ENCODE results near the gene HES4.
"Not testable (repeated sequence)": the region's sequence is repeated elsewhere in the genome, so short reads cannot be mapped to it uniquely, and the experiment has no call there.

Gene HES4

GRCh38 chr1:1017397-1018320 lies 17.8 kb upstream of the HES4 start:
- not testable (repeated sequence) for DNase-seq

- DNase-seq, result no peak
Observed at GRCh38 chr1:1014799-1015681, 15.1 kb upstream of the HES4 start.

GRCh38 chr1:1013922-1014648 lies 14.2 kb upstream of the HES4 start:
- peak; percentile 72 for DNase-seq

GRCh38 chr1:1013105-1013921 lies 13.4 kb upstream of the HES4 start, which contains the start of gene ISG15:
Gene ISG15, plus strand, starts transcription at chr1:1013497. Its CDS starts 77 bp downstream, at chr1:1013574.
- peak; percentile 82 for DNase-seq

GRCh38 chr1:1012736-1013104 lies 12.8 kb upstream of the HES4 start:
- not testable (repeated sequence) for DNase-seq

- no peak for DNase-seq
Observed at GRCh38 chr1:1011396-1011949, 11.6 kb upstream of the HES4 start.

- not testable (repeated sequence) for DNase-seq
Observed at GRCh38 chr1:1010131-1010530, 10.2 kb upstream of the HES4 start.

GRCh38 chr1:1006305-1007159 lies 6.6 kb upstream of the HES4 start:
- DNase-seq, result no peak

- DNase-seq, result no peak
Observed at GRCh38 chr1:1005774-1006304, 5.9 kb upstream of the HES4 start.

GRCh38 chr1:1004780-1005697 lies 5.1 kb upstream of the HES4 start:
- DNase-seq, result peak; percentile 49

GRCh38 chr1:1004420-1004779 lies 4.5 kb upstream of the HES4 start:
- DNase-seq, result no peak

GRCh38 chr1:1003618-1004419 lies 3.9 kb upstream of the HES4 start:
- DNase-seq, result no peak

GRCh38 chr1:1001057-1001783 lies 1.3 kb upstream of the HES4 start:
- no peak for DNase-seq

- DNase-seq, result peak; percentile 71
Observed at GRCh38 chr1:1000357-1001056, 610 bp upstream of the HES4 start.

GRCh38 chr1:998995-999724 lies 737 bp downstream of the HES4 start:
- no peak for DNase-seq

- DNase-seq, result no peak
Observed at GRCh38 chr1:998745-998994, 1.2 kb downstream of the HES4 start.

All from DMS153 (cell line).